SH-SY5Y (cell line): ENCODE measurements around the gene IPO11.

Experiments used
- GATA2 ChIP-seq: IDR thresholded peaks from 2 replicates; pipeline ENCODE4 v1.6.1; 2011; ENCODE audit warnings: mild to moderate bottlenecking, low read depth, low read length
- GATA3 ChIP-seq: IDR thresholded peaks from 2 replicates; pipeline ENCODE4 v1.6.1; 2011; ENCODE audit warnings: low read depth, mild to moderate bottlenecking, low read length, moderate library complexity

DNA sequence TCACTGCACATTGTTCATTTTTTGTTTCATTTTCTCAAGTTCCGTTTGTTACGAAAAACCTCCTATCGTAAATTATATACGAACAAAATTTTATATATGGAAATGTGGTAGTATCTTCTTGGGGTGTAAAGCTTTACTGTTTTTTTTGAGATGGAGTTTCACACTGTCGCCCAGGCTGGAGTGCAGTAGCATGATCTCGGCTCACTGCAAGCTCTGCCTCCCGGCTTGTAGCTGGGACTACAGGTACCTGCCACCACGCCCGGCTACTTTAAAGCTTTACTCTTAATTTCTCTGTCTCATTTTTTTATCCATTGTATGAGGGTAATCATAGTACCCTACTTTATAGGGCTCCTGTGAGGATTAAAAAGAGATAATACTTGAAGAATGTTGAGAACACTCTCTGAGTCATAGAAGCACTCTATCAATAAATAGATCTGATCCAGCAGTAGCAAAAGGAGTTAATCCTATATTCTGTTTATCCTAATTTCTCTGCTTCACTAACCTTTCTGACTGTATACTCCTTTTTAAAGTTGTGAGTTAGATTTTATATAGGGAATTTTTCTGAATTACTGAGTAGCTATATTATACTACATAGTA lies 160.5 kb downstream of the IPO11 start:
- TF ChIP-seq GATA2 (no peak), GATA3 (no peak)
